ENCODE data around the gene MICAL3.

DNA sequence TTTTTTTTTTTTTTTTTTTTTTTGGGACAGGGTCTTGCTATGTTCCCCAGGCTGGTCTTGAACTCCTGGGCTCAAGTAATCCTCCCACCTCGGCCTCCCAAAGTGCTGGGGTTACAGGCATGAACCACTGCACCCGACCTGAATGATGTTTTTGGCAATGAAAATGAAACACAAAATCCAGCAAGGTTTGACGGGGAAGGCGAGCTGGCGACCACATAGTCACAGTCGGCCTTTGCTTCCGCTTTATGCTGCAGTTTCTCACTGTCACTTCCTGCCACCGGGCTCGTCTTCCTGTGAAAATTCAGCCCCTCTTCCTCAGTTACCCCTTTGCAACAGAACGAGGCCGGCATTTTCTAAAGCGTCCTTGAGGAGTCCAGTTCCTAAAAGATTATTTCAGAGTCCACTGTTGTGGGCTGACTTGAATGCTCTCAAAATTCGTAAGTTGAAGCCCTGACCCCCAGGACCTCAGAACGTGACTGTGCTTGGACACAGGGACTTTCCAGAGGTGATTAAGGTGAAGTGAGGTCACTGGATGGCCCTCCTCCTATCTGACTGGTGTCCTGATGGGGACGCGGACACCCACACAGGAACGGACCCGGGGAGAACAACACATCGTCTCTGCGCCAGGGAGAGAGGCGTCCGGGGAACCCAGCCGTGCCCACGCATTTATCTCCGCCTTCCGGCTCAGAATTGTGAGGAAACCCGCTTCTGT lies 247.2 kb downstream of the MICAL3 start:
- TF ChIP-seq YY1 (IDR thresholded peaks at IDR 0.05; ENCODE audit: insufficient read depth, insufficient read length) (no peak), SUZ12 (IDR thresholded peaks at IDR 0.05; ENCODE audit: extremely low read depth, insufficient read depth, insufficient read length) (no peak), ZNF274 (IDR thresholded peaks at IDR 0.05; ENCODE audit: low read depth, low read length) (no peak)

Data from NT2/D1 (cell line).